ENCODE results near the gene NXPH2. TPM values are rescaled to one million over a fixed set of nuclear protein-coding genes. Genes with fewer than 3 reads are reported as not detected.

The NXPH2 gene
- total RNA-seq: not detected in 2 replicates

GRCh38 chr2:138779781-138780445 is at the start of gene NXPH2:
Gene NXPH2 (minus strand): TSS chr2:138780390. CDS start chr2:138780241, 149 bp downstream.

Measured in bronchial smooth muscle cell (primary cell).